Measurements from ENCODE around the gene PITPNC1. TPM values are rescaled to one million over a fixed set of nuclear protein-coding genes. Genes with fewer than 3 reads are reported as not detected.
A peak's percentile ranks its signal among the peaks of the same experiment; 100 is the strongest.
"Not testable (repeated sequence)": the region's sequence is repeated elsewhere in the genome, so short reads cannot be mapped to it uniquely, and the experiment has no call there.

PITPNC1 gene
- total RNA-seq, 1 experiment from 2014 or later = 24.0 TPM

DNA sequence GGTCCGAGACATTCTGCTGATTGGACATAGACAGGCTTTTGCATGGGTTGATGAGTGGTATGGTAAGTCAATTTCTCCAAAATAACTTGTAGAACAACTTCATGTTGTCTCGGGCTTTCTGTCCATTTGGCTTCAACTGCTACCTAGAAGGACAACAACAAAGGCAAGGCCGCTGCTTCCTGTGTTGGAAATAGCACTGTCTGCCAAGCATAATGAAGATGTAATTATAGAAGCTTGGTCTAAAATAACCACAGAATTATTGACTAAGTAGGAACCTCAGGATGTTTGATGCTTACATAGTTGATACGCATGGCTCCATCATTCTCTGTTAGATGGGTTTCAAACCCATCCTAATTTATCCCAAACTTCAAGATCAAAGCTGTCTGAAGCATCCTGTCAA, 298.4 kb downstream of the PITPNC1 start:
- in situ Hi-C loops (cut with HindIII; ENCODE audit: low sequenced_read_pairs) = loop anchor here (10.0 kb wide), 1 partner anchor 191 kb away; no protein-coding TSS in a partner anchor
- DNase-seq (ENCODE audit: low spot score) = no peak

DNA sequence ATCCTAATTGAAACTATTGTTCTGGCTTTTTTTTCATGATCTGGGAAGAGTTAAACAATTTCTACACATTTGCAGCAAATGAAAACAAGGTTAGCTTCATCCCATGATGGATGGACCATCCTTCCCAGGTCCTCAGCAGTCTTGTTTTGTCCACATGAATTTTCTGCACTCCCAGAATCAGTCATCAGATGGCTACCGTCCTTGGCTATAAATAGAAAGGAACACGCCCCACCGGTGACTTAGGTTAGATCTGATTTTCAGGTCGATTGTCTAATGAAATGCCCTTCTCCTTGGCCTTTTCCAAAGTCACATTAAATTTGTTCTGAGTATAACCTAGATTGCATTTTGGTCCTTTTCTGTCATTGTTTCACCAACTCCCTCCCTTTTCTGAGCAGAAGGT, 299.2 kb downstream of the PITPNC1 start:
- in situ Hi-C loops (cut with HindIII; ENCODE audit: low sequenced_read_pairs) = loop anchor here (10.0 kb wide), 1 partner anchor 192 kb away; no protein-coding TSS in a partner anchor
- peak; percentile 39 for DNase-seq (ENCODE audit: low spot score)

- in situ Hi-C loops (cut with HindIII; ENCODE audit: low sequenced_read_pairs) = loop anchor here (10.0 kb wide), 1 partner anchor 194 kb away; no protein-coding TSS in a partner anchor
Measured at GRCh38 chr17:67678414-67678813, 301.3 kb downstream of the PITPNC1 start.

GRCh38 chr17:67679225-67679624, 302.1 kb downstream of the PITPNC1 start:
- no peak for DNase-seq (ENCODE audit: low spot score)
- in situ Hi-C loops (cut with HindIII; ENCODE audit: low sequenced_read_pairs) = loop anchor here (10.0 kb wide), 1 partner anchor 194 kb away; no protein-coding TSS in a partner anchor

More at GRCh38 chr17:67678414-67678813, 301.3 kb downstream of the PITPNC1 start:
- DNase-seq (ENCODE audit: low spot score) = no peak

DNA sequence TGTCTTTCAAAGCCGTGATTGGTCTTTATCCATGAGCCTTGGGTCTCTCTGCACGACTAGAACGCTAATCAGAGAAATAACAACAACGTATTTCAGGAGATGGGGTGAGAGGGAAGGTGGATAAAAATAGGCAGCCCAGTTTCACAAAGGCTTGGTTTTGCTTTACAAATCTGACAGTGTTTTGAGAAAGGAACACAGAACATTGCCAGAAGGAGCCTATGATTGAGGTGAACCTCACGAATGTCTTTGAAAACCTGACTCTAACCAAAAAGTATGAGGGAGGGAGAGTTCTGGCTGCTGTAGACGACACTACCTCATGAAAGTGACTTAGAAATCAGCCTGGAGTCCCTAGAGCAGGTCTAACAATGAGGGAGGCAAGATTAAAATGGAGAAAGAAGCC, 302.6 kb downstream of the PITPNC1 start:
- in situ Hi-C loops (cut with HindIII; ENCODE audit: low sequenced_read_pairs) = loop anchor here (10.0 kb wide), 1 partner anchor 195 kb away; no protein-coding TSS in a partner anchor
- DNase-seq (ENCODE audit: low spot score) = no peak

DNA sequence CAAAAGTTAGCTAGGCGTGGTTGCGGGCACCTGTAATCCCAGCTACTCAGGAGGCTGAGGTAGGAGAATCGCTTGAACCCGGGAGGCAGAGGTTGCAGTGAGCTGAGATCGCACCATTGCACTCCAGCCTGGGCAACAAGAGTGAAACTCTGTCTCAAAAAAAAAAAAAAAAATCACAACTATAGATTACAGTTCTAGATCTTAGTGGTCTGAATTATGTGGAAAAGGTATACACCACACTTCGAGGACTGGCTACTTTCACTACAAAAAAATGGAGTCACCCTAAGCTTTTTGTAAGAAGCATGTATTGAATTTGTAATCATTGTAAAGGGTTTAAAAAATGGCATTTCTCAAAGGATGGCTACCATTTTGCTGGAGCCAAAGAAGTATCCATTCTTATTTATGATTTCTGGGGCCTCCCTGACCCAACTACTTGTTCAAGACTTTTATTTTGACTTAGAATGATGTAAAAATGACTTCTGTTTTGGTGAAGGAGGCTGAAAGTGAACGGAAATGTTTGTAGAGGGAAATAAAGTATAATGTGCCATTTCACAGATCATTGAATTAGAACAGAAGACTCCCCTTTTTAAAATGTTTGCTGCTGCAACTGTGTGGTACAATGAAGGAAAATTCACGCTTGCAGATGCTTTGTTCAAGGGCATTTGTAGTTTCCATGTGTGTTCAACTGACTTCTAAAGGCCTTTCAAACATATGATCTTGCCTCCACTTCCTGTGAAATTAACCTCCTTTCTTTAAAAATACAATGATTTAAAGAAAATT, 303.6 kb downstream of the PITPNC1 start:
- in situ Hi-C loops (cut with HindIII; ENCODE audit: low sequenced_read_pairs) = no loop called here
- no peak for DNase-seq (ENCODE audit: low spot score)

DNA sequence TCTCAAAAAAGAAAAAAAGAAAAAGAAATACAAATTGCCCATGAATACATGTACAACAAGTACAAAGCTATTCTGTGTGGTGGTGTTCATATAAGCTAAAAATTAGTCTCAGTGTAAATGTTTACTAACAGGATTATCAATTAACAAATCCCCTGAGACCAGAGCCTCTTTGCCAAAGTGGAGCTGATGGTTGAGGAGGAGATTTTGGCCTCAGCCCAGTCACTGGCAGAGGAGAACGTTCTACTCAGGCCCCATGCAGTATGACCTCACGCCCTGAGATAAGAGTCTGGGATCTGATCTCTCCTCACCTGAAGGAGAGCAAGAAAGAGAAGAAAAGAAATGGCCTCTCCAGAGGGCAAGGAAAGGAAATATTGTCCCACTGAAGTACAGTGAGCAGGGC, 305.1 kb downstream of the PITPNC1 start:
- in situ Hi-C loops (cut with HindIII; ENCODE audit: low sequenced_read_pairs) = no loop called here
- no peak for DNase-seq (ENCODE audit: low spot score)

- in situ Hi-C loops (cut with HindIII; ENCODE audit: low sequenced_read_pairs) = no loop called here
Measured at GRCh38 chr17:67685351-67685750, 308.3 kb downstream of the PITPNC1 start.

GRCh38 chr17:67686241-67686640, 309.2 kb downstream of the PITPNC1 start:
- DNase-seq (ENCODE audit: low spot score) = peak; percentile 64
- in situ Hi-C loops (cut with HindIII; ENCODE audit: low sequenced_read_pairs) = no loop called here

More at GRCh38 chr17:67685351-67685750, 308.3 kb downstream of the PITPNC1 start:
- DNase-seq (ENCODE audit: low spot score) = no peak

- in situ Hi-C loops (cut with HindIII; ENCODE audit: low sequenced_read_pairs) = no loop called here
- DNase-seq (ENCODE audit: low spot score) = no peak
Measured at GRCh38 chr17:67687511-67687910, 310.4 kb downstream of the PITPNC1 start.

GRCh38 chr17:67689534-67690177, 312.6 kb downstream of the PITPNC1 start:
- peak; percentile 84 for DNase-seq (ENCODE audit: low spot score)
- in situ Hi-C loops (cut with HindIII; ENCODE audit: low sequenced_read_pairs) = no loop called here

- in situ Hi-C loops (cut with HindIII; ENCODE audit: low sequenced_read_pairs) = no loop called here
- DNase-seq (ENCODE audit: low spot score) = no peak
Measured at GRCh38 chr17:67693811-67694210, 316.7 kb downstream of the PITPNC1 start.

DNA sequence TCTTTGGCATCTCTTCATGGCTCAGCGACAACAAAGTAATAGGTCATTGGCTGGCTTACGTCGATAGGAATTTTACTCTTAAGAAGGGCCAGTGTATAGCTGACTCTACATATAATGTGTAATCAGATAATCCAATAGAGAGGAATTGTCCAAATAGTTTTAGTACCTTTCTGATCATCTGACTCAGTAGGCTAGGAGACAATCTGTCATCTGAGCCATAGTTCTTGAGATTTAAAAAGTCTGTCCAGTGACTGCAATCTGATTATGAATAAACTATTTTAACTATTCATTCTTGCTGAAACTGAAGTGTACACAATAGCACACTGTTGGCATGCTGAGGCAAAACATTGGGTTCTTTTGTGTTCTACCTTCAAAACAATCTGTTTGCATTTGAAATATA, 319.3 kb downstream of the PITPNC1 start:
- no peak for DNase-seq (ENCODE audit: low spot score)
- in situ Hi-C loops (cut with HindIII; ENCODE audit: low sequenced_read_pairs) = no loop called here

- in situ Hi-C loops (cut with HindIII; ENCODE audit: low sequenced_read_pairs) = no loop called here
- DNase-seq (ENCODE audit: low spot score) = no peak
Measured at GRCh38 chr17:67696853-67697498, 319.9 kb downstream of the PITPNC1 start.

DNA sequence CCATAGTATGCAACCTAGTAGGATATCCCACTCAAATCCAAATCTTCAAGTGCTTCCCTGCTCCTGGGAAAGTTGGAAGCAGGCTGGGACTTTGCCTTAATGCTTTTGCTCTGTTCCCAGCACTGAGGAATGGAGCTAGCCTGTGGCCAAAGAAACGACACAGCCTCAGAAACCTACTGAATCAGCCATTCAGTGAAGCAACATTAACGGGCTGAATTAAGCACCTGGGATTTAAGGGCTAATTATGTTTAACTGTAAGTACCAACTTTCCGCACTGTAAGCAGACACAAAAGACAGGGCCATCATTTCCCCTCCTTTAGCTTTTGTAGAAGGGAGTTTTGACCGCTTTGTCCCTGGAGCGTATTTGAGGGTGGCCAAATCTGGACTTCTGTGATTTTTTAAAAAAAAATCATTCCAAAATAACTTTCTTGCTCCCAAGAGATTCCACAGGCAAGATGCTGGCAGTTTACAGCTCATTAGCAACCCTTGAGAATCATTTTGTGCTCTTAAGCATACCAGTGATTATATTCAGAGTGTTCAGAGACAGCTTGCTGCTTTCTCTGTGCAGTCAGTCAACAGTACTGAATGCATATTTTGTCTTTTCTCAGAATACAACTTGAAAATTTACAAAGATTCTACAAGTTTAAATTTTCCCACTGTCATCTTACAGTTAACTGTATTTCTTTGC, 323.1 kb downstream of the PITPNC1 start:
- DNase-seq (ENCODE audit: low spot score) = no peak
- in situ Hi-C loops (cut with HindIII; ENCODE audit: low sequenced_read_pairs) = no loop called here

DNA sequence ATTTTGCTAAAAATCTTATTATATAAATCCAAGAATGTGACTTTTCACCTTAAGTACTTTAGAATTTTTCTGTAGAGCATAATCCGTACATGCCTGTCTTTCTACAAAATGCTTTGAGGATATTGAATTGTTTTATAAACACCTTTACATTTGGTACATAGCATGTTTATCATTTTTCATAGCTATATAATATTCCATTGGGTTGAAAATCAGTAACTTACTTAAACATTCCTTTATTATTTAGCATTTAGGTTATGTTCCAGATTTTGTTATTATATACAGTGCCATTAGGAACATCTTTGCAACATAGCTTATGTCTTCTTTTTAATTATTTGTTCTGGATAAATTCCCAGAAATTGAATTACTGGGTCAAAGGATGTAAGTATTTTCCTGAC, 323.6 kb downstream of the PITPNC1 start:
- in situ Hi-C loops (cut with HindIII; ENCODE audit: low sequenced_read_pairs) = no loop called here
- DNase-seq (ENCODE audit: low spot score) = no peak

GRCh38 chr17:67702861-67703260, 325.8 kb downstream of the PITPNC1 start:
- in situ Hi-C loops (cut with HindIII; ENCODE audit: low sequenced_read_pairs); DNase-seq (ENCODE audit: low spot score): not testable (repeated sequence)

GRCh38 chr17:67707442-67707841, 330.4 kb downstream of the PITPNC1 start:
- in situ Hi-C loops (cut with HindIII; ENCODE audit: low sequenced_read_pairs) = no loop called here
- no peak for DNase-seq (ENCODE audit: low spot score)

DNA sequence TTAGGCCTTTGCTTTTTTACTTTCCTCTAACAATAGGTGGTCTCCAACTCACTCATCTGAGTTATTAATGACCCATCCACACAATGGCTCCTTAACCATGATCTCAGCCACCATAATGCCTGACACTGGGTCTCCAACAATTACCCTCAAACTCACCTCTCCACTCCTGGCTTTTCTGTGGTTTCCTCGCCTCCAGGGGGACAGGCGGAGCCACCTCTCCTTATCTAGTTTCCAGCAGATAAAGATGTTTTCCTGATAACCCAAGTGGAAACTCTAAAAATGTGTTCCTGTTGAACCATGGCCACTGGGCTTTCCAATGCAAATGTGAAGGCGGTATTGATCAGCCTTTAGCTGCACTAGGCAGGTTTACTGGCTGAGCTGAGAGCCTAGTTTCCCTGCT, 331.3 kb downstream of the PITPNC1 start:
- no peak for DNase-seq (ENCODE audit: low spot score)
- in situ Hi-C loops (cut with HindIII; ENCODE audit: low sequenced_read_pairs) = no loop called here
